SU-DHL-6 (cell line): ENCODE results near the gene GDA.

ENCODE experiments used
- CTCF ChIP-seq: fragments of 200-600 bp; sonication (generic); IDR thresholded peaks from one replicate; pipeline ENCODE4 v1.5.1; 2017; ENCODE audit warnings: antibody characterized with exemption, mild to moderate bottlenecking, low read length, moderate library complexity; ENCODE audit not compliant: insufficient read depth, poor library complexity, severe bottlenecking
- EZH2phosphoT487 ChIP-seq: fragments of 200-600 bp; sonication (generic), shearing (Covaris generic); conservative IDR thresholded peaks from 2 replicates; pipeline ENCODE4 v1.6.1; 2018; ENCODE audit warnings: mild to moderate bottlenecking, antibody characterized with exemption, low read length, moderate library complexity, mixed read lengths

DNA sequence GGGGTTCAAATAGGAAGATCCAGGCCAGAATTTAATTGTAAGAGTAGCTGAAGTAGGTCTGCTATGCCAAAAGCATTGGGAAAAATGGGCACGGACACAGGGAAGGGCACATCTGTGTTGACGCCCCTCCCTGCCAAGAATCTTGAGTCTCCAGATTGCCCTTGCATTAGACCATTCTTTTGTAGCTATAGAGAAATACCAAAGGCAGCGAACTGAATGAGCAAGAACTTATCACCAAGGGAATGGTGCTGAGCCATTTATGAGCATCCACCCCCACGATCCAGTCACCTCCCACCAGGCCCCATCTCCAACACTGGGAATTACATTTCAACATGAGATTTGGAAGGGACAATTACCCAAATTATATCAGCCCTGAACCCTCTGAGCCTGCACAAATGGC, 18.0 kb upstream of the GDA start:
- TF ChIP-seq CTCF (no peak), EZH2phosphoT487 (no peak)
